Body of pancreas (tissue), 4 donors: ENCODE measurements around the gene OR1J2. TPM values are rescaled to one million over a fixed set of nuclear protein-coding genes. Genes with fewer than 3 reads are reported as not detected.

ENCODE experiments used
- ATAC-seq: fragments of 150-250 bp; one replicate; pipeline ENCODE4 v1.9.1; 2016
- DNase-seq, 4 donors: peaks; one replicate each; pipeline ENCODE4 v3.0.0-alpha.2; 2019
- H3K27ac ChIP-seq, 4 donors: fragments of 200-600 bp; sonication (generic); 1 replicate in 3 of 4; 2 replicates in 1 of 4; pipeline versions ENCODE4 v1.5.1 to v1.6.1; 2016 to 2019; ENCODE audit warnings: mild to moderate bottlenecking in 1 of 4, mixed read lengths in 1 of 4, moderate library complexity in 1 of 4
- H3K27me3 ChIP-seq, 2 donors: fragments of 200-600 bp; sonication (generic); one replicate each; pipeline ENCODE4 v1.6.0; 2016; ENCODE audit warnings: mild to moderate bottlenecking in 1 of 2
- H3K36me3 ChIP-seq, 2 donors: fragments of 200-600 bp; sonication (generic); replicated peaks in 1 of 2; 2 replicates each; pipeline ENCODE4 v1.5.1; 2016; ENCODE audit warnings: low read depth in 2 of 2; ENCODE audit not compliant: insufficient read depth in 1 of 2
- H3K4me1 ChIP-seq: fragments of 200-600 bp; sonication (generic); one replicate; pipeline ENCODE4 v1.6.0; 2016
- H3K4me3 ChIP-seq, 2 donors: fragments of 200-600 bp; sonication (generic); 1 replicate in 1 of 2; 2 replicates in 1 of 2; pipeline ENCODE4 v1.5.1; 2016 to 2019
- H3K9me3 ChIP-seq, 3 donors: fragments of 200-600 bp; sonication (generic); 1 replicate in 2 of 3; 2 replicates in 1 of 3; pipeline ENCODE4 v1.5.1; 2016
- POLR2A ChIP-seq, 3 donors: fragments of 450-650 bp; IDR thresholded peaks; one replicate each; pipeline ENCODE4 v1.6.1; 2016; ENCODE audit warnings: antibody characterized with exemption in 3 of 3, mild to moderate bottlenecking in 2 of 3
- WGBS, 2 donors: methylation state at CpG; one replicate each; pipeline ENCODE4 v1.1.5; 2017; 5-methylcytosine and 5-hydroxymethylcytosine counted together
- intact Hi-C: fragments of 100-400 bp; cut with DNase I; formaldehyde crosslinking; loops from one replicate; pipeline ENCODE4 v1.15.1; 2023
- total RNA-seq, 2 donors: library from RNA; depleted of rRNA; stranded (reverse); fragments of >200 nt; gene quantifications; one replicate each; pipeline ENCODE4 v1.1.0, GENCODE V29; 2016
- TF ChIP-seq, protein P1 (sequence below), 7 experiments: fragments of 450-650 bp in 4 of 7; fragments of 200-600 bp in 3 of 7; sonication (generic) in 3 of 7; IDR thresholded peaks; one replicate each; pipeline ENCODE4 v1.5.1; 2016 to 2019; ENCODE audit warnings: antibody characterized with exemption in 7 of 7

The OR1J2 gene
- total RNA-seq, 2 donors from 2014 or later = not detected

- WGBS, 2 donors = 50 to 51% methylated on average over 8 of the region's 8 CpGs
- intact Hi-C loops = no loop called here
- H3K36me3 ChIP-seq = no peaks in the 10 kb centered on the region
- H3K27ac ChIP-seq = no peak overlapping the region
- DNase-seq = no peak
- H3K4me1 ChIP-seq = no peaks in the 10 kb centered on the region
- TF ChIP-seq, protein P1, sequence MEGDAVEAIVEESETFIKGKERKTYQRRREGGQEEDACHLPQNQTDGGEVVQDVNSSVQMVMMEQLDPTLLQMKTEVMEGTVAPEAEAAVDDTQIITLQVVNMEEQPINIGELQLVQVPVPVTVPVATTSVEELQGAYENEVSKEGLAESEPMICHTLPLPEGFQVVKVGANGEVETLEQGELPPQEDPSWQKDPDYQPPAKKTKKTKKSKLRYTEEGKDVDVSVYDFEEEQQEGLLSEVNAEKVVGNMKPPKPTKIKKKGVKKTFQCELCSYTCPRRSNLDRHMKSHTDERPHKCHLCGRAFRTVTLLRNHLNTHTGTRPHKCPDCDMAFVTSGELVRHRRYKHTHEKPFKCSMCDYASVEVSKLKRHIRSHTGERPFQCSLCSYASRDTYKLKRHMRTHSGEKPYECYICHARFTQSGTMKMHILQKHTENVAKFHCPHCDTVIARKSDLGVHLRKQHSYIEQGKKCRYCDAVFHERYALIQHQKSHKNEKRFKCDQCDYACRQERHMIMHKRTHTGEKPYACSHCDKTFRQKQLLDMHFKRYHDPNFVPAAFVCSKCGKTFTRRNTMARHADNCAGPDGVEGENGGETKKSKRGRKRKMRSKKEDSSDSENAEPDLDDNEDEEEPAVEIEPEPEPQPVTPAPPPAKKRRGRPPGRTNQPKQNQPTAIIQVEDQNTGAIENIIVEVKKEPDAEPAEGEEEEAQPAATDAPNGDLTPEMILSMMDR (IDR thresholded peaks at IDR 0.05) = no peak
- TF ChIP-seq POLR2A (IDR thresholded peaks at IDR 0.05) = no peak
- ATAC-seq = no peak
- H3K27me3 ChIP-seq = no peaks in the 10 kb centered on the region
- no peak overlapping the region for H3K4me3 ChIP-seq
- no peaks in the 10 kb centered on the region for H3K9me3 ChIP-seq
Measured at GRCh38 chr9:122546196-122546595, 35.6 kb downstream of the OR1J2 start.

DNA sequence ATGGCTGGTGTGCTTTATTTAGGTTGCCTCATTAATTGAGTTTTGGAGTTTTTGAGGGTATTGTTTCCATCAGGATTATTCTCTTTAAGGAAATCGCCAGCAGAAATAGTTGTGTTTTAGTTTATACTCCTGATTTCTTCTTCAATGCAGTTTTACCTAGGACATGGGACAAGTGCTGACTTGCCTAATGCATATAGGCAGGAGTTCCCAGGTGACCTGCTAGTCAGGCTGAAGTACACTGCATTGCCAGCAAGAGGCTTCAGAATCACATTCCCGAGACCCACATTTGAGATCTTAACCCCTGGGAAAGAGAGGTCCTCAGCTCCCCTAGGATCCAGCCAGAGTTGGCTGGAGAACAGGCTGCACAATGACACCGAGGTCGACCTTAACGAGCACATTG, 40.8 kb downstream of the OR1J2 start:
- no peak overlapping the region for H3K4me3 ChIP-seq
- H3K36me3 ChIP-seq = no peaks in the 10 kb centered on the region
- no peaks in the 10 kb centered on the region for H3K9me3 ChIP-seq
- DNase-seq (no peak), ATAC-seq (no peak)
- TF ChIP-seq, protein P1 (IDR thresholded peaks at IDR 0.05) = no peak
- no peak for TF ChIP-seq POLR2A (IDR thresholded peaks at IDR 0.05)
- WGBS, 2 donors = 48 to 49% methylated on average over 5 of the region's 5 CpGs
- H3K27ac ChIP-seq = no peak overlapping the region
- no peaks in the 10 kb centered on the region for H3K27me3 ChIP-seq
- intact Hi-C loops = no loop called here
- H3K4me1 ChIP-seq = no peaks in the 10 kb centered on the region

GRCh38 chr9:122552812-122553211, 42.2 kb downstream of the OR1J2 start, which contains the start of gene OR1N2:
OR1N2 (plus strand) TSS chr9:122553112; CDS start chr9:122553212, 100 bp downstream.
- whole genome bisulfite sequencing, 2 donors = 47 to 51% methylated on average over 2 of the region's 2 CpGs
- intact Hi-C loops = no loop called here
- TF ChIP-seq POLR2A (IDR thresholded peaks at IDR 0.05) = no peak
- TF ChIP-seq, protein P1 (IDR thresholded peaks at IDR 0.05) = no peak
- DNase-seq = no peak
- no peaks in the 10 kb centered on the region for H3K36me3 ChIP-seq
- ATAC-seq = no peak
- H3K4me1 ChIP-seq = no peaks in the 10 kb centered on the region
- H3K4me3 ChIP-seq = no peak within 1 kb of the TSS
- H3K27me3 ChIP-seq = no peaks in the 10 kb centered on the region
- H3K27ac ChIP-seq = no peak within 1 kb of the TSS
- no peaks in the 10 kb centered on the region for H3K9me3 ChIP-seq

Other genes starting within 250 kb of the OR1J2 start
- gene RBM18, start 246.0 kb upstream of the OR1J2 start, total RNA-seq = 1 to 10 TPM; 4.6 to 5.4 TPM
- 10 to 100 TPM; 11.9 to 13.5 TPM for gene MRRF, start 245.9 kb upstream of the OR1J2 start, total RNA-seq
- 1 to 10 TPM; 2.1 to 3.0 TPM for gene PTGS1, start 139.8 kb upstream of the OR1J2 start, total RNA-seq
- gene OR1J1, start 32.9 kb upstream of the OR1J2 start, total RNA-seq = not detected
- gene OR1J4, start 8.3 kb downstream of the OR1J2 start, total RNA-seq = not detected
- not detected for gene OR1N1, start 16.5 kb downstream of the OR1J2 start, total RNA-seq
- gene OR1N2, start 42.3 kb downstream of the OR1J2 start, total RNA-seq = not detected
- gene OR1L8, start 72.6 kb downstream of the OR1J2 start, total RNA-seq = not detected
- not detected for gene OR1Q1, start 103.9 kb downstream of the OR1J2 start, total RNA-seq
- gene OR1B1, start 146.8 kb downstream of the OR1J2 start, total RNA-seq = not detected
- gene OR1L1, start 150.9 kb downstream of the OR1J2 start, total RNA-seq = not detected
- not detected for gene OR1L3, start 164.3 kb downstream of the OR1J2 start, total RNA-seq
- not detected for gene OR1L4, start 213.2 kb downstream of the OR1J2 start, total RNA-seq
- gene OR1L6, start 231.5 kb downstream of the OR1J2 start, total RNA-seq = not detected